ENCODE measurements around the gene PRKAR2A. TPM values are rescaled to one million over a fixed set of nuclear protein-coding genes. Genes with fewer than 3 reads are reported as not detected.

The PRKAR2A gene
- total and polyA plus RNA-seq, 10 of the 15 experiments (the other 5 are each of a cell fraction or from before 2014, with no cell fraction given): 9.8 to 46.2 (median 13.2) TPM

GRCh38 chr3:48835650-48836366 lies 11.9 kb downstream of the PRKAR2A start:
- no peak overlapping the region for H3K27ac ChIP-seq (ENCODE audit: control insufficient read depth, insufficient read depth)
- no peak overlapping the region for H3K4me2 ChIP-seq (ENCODE audit: control insufficient read depth, insufficient read depth)
- H3K4me1 ChIP-seq (ENCODE audit: control insufficient read depth, insufficient read depth, low read length): no peaks in the 10 kb centered on the region
- DNase-seq (ENCODE audit: low read depth, low spot score): no peak
- ChIA-PET POLR2A (no interaction called here), RAD21 (ENCODE audit: unreplicated experiment) (interaction anchor here (0.7 kb wide), 1 partner anchor 23 kb away, joined by 4 read pairs; no protein-coding TSS in a partner anchor), CTCF (no interaction called here), SMC1A (ENCODE audit: uncharacterized antibody, unreplicated experiment) (no interaction called here)
- no peaks in the 10 kb centered on the region for H3K27me3 ChIP-seq (replicated peaks in 1 of 2; ENCODE audit: control insufficient read depth in 2 of 2, insufficient read depth in 2 of 2, low read length in 1 of 2)
- intact Hi-C loops (cut with micrococcal nuclease; ENCODE audit: unreplicated experiment) (no loop called here), in situ Hi-C loops (cut with MboI) (no loop called here)
- no peak for FAIRE-seq
- no peaks in the 10 kb centered on the region for H3K79me2 ChIP-seq (ENCODE audit: control insufficient read depth, insufficient read depth, low read length)
- H3K9ac ChIP-seq (ENCODE audit: control insufficient read depth, insufficient read depth, low read length): no peak overlapping the region
- BruUV-seq (replicated peaks): no TSS peak
- H4K20me1 ChIP-seq (ENCODE audit: control insufficient read depth, insufficient read depth): no peaks in the 10 kb centered on the region
- H2AFZ ChIP-seq (ENCODE audit: control insufficient read depth, low read depth, low read length): no peak overlapping the region
- 84% methylated on average over 11 of the region's 11 CpGs for WGBS (ENCODE audit: insufficient coverage, insufficient replicate concordance, low lambda C conversion rate, missing lambda C conversion rate)
- no peaks in the 10 kb centered on the region for H3K36me3 ChIP-seq (ENCODE audit: control insufficient read depth in 2 of 2, insufficient read depth in 2 of 2, low read length in 1 of 2)
- H3K9me3 ChIP-seq (replicated peaks; ENCODE audit: control insufficient read depth, insufficient read depth, low read length): no peaks in the 10 kb centered on the region; the same call in 2 of the 3 replicates
- no peak for TF ChIP-seq KLF5 (IDR thresholded peaks at IDR 0.05; ENCODE audit: partially characterized antibody)
- peak; percentile 76 for TF ChIP-seq PKNOX1 (IDR thresholded peaks at IDR 0.05)
- ATAC-seq: no peak
- no peak overlapping the region for H3K4me3 ChIP-seq

GRCh38 chr3:48832684-48833083 lies 15.0 kb downstream of the PRKAR2A start:
- TF ChIP-seq KAT2A (conservative IDR thresholded peaks at IDR 0.05; ENCODE audit: control insufficient read depth, low read depth, low read length): no peak
- no peak for TF ChIP-seq BHLHE40 (IDR thresholded peaks at IDR 0.05; ENCODE audit: borderline replicate concordance in 1 of 2, low read depth in 2 of 2, low read length in 1 of 2)
- TF ChIP-seq PAX5 (IDR thresholded peaks at IDR 0.05; ENCODE audit: borderline replicate concordance, low read depth, low read length): no peak
- TF ChIP-seq RAD51 (IDR thresholded peaks at IDR 0.05): no peak
- no peaks in the 10 kb centered on the region; the same call in 2 of the 3 replicates for H3K9me3 ChIP-seq (replicated peaks; ENCODE audit: control insufficient read depth, insufficient read depth, low read length)
- H3K27ac ChIP-seq (ENCODE audit: control insufficient read depth, insufficient read depth): no peak overlapping the region
- H2AFZ ChIP-seq (ENCODE audit: control insufficient read depth, low read depth, low read length): no peak overlapping the region
- no peaks in the 10 kb centered on the region for H4K20me1 ChIP-seq (ENCODE audit: control insufficient read depth, insufficient read depth)
- intact Hi-C loops (cut with micrococcal nuclease; ENCODE audit: unreplicated experiment) (no loop called here), in situ Hi-C loops (cut with MboI) (no loop called here)
- H3K36me3 ChIP-seq (ENCODE audit: control insufficient read depth in 2 of 2, insufficient read depth in 2 of 2, low read length in 1 of 2): no peaks in the 10 kb centered on the region
- CTCF ChIA-PET: interaction anchor here (1.1 kb wide), 1 partner anchor 102 kb away, joined by 3 read pairs; no protein-coding TSS in a partner anchor
- no peak overlapping the region for H3K4me2 ChIP-seq (ENCODE audit: control insufficient read depth, insufficient read depth)
- no peaks in the 10 kb centered on the region for H3K27me3 ChIP-seq (replicated peaks in 1 of 2; ENCODE audit: control insufficient read depth in 2 of 2, insufficient read depth in 2 of 2, low read length in 1 of 2)
- no peaks in the 10 kb centered on the region for H3K79me2 ChIP-seq (ENCODE audit: control insufficient read depth, insufficient read depth, low read length)
- SMC1A ChIA-PET (ENCODE audit: uncharacterized antibody, unreplicated experiment): interaction anchor here (0.7 to 1.4 kb wide), 4 partner anchors 15 to 119 kb away, joined by 3 to 5 read pairs (median 4); partner anchors contain the start of gene PRKAR2A
- no peak overlapping the region for H3K9ac ChIP-seq (ENCODE audit: control insufficient read depth, insufficient read depth, low read length)
- FAIRE-seq (no peak), DNase-seq (ENCODE audit: low read depth, low spot score) (no peak), ATAC-seq (no peak)
- RAD21 ChIA-PET (ENCODE audit: unreplicated experiment): interaction anchor here (0.7 kb wide), 1 partner anchor 65 kb away, joined by 3 read pairs; no protein-coding TSS in a partner anchor
- POLR2A ChIA-PET: interaction anchor here (0.7 to 1.3 kb wide), 3 partner anchors 15 to 189 kb away, joined by 3 to 5 read pairs (median 4); partner anchors contain the start of genes NDUFAF3 and PRKAR2A
- no peak overlapping the region for H3K4me3 ChIP-seq
- no peaks in the 10 kb centered on the region for H3K4me1 ChIP-seq (ENCODE audit: control insufficient read depth, insufficient read depth, low read length)
- BruUV-seq (replicated peaks): no TSS peak
